Neural cell (in vitro differentiated cells): Measurements from ENCODE around the gene CCDC73. TPM values are rescaled to one million over a fixed set of nuclear protein-coding genes. Genes with fewer than 3 reads are reported as not detected.

ENCODE experiments used
- H2AFZ ChIP-seq: fragments of 200-600, 300-800 bp; sonication (generic), shearing (Covaris generic); 2 replicates; pipeline ENCODE4 v1.6.0; 2014; ENCODE audit warnings: low read depth, mild to moderate bottlenecking, antibody characterized with exemption, low read length, moderate library complexity
- H3F3A ChIP-seq: fragments of 200-600 bp; shearing (Covaris generic); 2 replicates; pipeline ENCODE4 v1.6.1; 2016; ENCODE audit warnings: mild to moderate bottlenecking, moderate library complexity, mixed read lengths, antibody characterized with exemption, low read length; ENCODE audit not compliant: insufficient read depth, poor library complexity, severe bottlenecking
- H3K27ac ChIP-seq: fragments of 200-600, 300-800 bp; sonication (generic), shearing (Covaris generic); 2 replicates; pipeline ENCODE4 v1.5.1; 2014; ENCODE audit warnings: mild to moderate bottlenecking, low read length, moderate library complexity
- H3K27me3 ChIP-seq: fragments of 300-800, 200-600 bp; sonication (generic), shearing (Covaris generic); 2 replicates; pipeline ENCODE4 v1.6.0; 2014; ENCODE audit warnings: mild to moderate bottlenecking, low read depth, low read length, moderate library complexity; ENCODE audit not compliant: insufficient read depth
- H3K36me3 ChIP-seq: fragments of 300-800, 200-600 bp; sonication (generic), shearing (Covaris generic); 2 replicates; pipeline ENCODE4 v1.5.1; 2014; ENCODE audit warnings: mild to moderate bottlenecking, antibody characterized with exemption, low read length, moderate library complexity; ENCODE audit not compliant: insufficient read depth
- H3K4me2 ChIP-seq: fragments of 300-800, 200-600 bp; sonication (generic), shearing (Covaris generic); 2 replicates; pipeline ENCODE4 v1.6.0; 2014; ENCODE audit warnings: mild to moderate bottlenecking, low read length
- H3K4me3 ChIP-seq: fragments of 300-800, 200-600 bp; sonication (generic), shearing (Covaris generic); 2 replicates; pipeline ENCODE4 v1.5.1; 2014; ENCODE audit warnings: mild to moderate bottlenecking, low read length, moderate library complexity
- H3K79me2 ChIP-seq: fragments of 200-600 bp; shearing (Covaris generic); replicated peaks from 2 replicates; pipeline ENCODE4 v1.6.0; 2014; ENCODE audit warnings: mild to moderate bottlenecking, low read length, moderate library complexity; ENCODE audit not compliant: insufficient read depth
- H3K9ac ChIP-seq: fragments of 300-800, 200-600 bp; sonication (generic), shearing (Covaris generic); 2 replicates; pipeline ENCODE4 v1.6.1; 2016; ENCODE audit warnings: mild to moderate bottlenecking, low read length, mixed read lengths
- H3K9me2 ChIP-seq: fragments of 200-600 bp; shearing (Covaris generic); 2 replicates; pipeline ENCODE4 v1.6.1; 2016; ENCODE audit warnings: mild to moderate bottlenecking, low read length, mixed read lengths; ENCODE audit not compliant: insufficient read depth
- H3K9me3 ChIP-seq: fragments of 200-600, 300-800 bp; sonication (generic), shearing (Covaris generic); 2 replicates; pipeline ENCODE4 v1.6.1; 2016; ENCODE audit warnings: mild to moderate bottlenecking, mixed run types, low read length, moderate library complexity, mixed read lengths
- H4K20me1 ChIP-seq: fragments of 200-600 bp; shearing (Covaris generic); 2 replicates; pipeline ENCODE4 v1.6.1; 2016; ENCODE audit warnings: mild to moderate bottlenecking, mixed run types; ENCODE audit not compliant: insufficient read depth
- CTCF ChIP-seq: fragments of 450-650 bp; IDR thresholded peaks from 2 replicates; pipeline ENCODE4 v1.5.1; 2014; ENCODE audit warnings: antibody characterized with exemption, mild to moderate bottlenecking, moderate library complexity; ENCODE audit not compliant: poor library complexity, severe bottlenecking
- EP300 ChIP-seq: fragments of 450-650 bp; conservative IDR thresholded peaks from 2 replicates; pipeline ENCODE4 v1.6.1; 2014; ENCODE audit warnings: antibody characterized with exemption, mild to moderate bottlenecking, moderate library complexity; ENCODE audit not compliant: poor library complexity, severe bottlenecking
- EZH2 ChIP-seq: fragments of 200-600, 300-800 bp; shearing (Covaris generic), sonication (generic); IDR thresholded peaks from 2 replicates; pipeline ENCODE4 v1.6.1; 2014; ENCODE audit warnings: antibody characterized with exemption, low read length, borderline replicate concordance, mild to moderate bottlenecking; ENCODE audit not compliant: insufficient read depth, poor library complexity, severe bottlenecking
- MXI1 ChIP-seq: fragments of 450-650 bp; conservative IDR thresholded peaks from 2 replicates; pipeline ENCODE4 v1.6.1; 2014; ENCODE audit warnings: antibody characterized with exemption, mild to moderate bottlenecking; ENCODE audit not compliant: poor library complexity, severe bottlenecking
- POLR2AphosphoS5 ChIP-seq: IDR thresholded peaks from 2 replicates; pipeline ENCODE4 v1.6.1; 2012
- RAD21 ChIP-seq: fragments of 450-650 bp; conservative IDR thresholded peaks from 2 replicates; pipeline ENCODE4 v1.6.1; 2014; ENCODE audit warnings: antibody characterized with exemption, mild to moderate bottlenecking, moderate library complexity
- REST ChIP-seq: IDR thresholded peaks from 2 replicates; pipeline ENCODE4 v1.6.1; 2012; ENCODE audit warnings: borderline replicate concordance
- SMC3 ChIP-seq: fragments of 450-650 bp; conservative IDR thresholded peaks from 2 replicates; pipeline ENCODE4 v1.6.1; 2014; ENCODE audit warnings: antibody characterized with exemption, mild to moderate bottlenecking, moderate library complexity; ENCODE audit not compliant: poor library complexity
- TAF1 ChIP-seq: IDR thresholded peaks from 2 replicates; pipeline ENCODE4 v1.6.1; 2012; ENCODE audit warnings: low read depth
- polyA plus RNA-seq: library from polyadenylated mRNA; depleted of rRNA; stranded (reverse); fragments of >200 nt; gene quantifications from 2 replicates; pipeline ENCODE4 v1.2.3, GENCODE V29; 2014

The CCDC73 gene
- polyA plus RNA-seq, 1 donor from 2014 or later, result 0.07 TPM

GRCh38 chr11:32829157-32829679 is 34.8 kb upstream of the CCDC73 start:
- no peak overlapping the region for H3K4me2 ChIP-seq
- H3K27ac ChIP-seq, result no peak overlapping the region
- no peak overlapping the region for H2AFZ ChIP-seq
- no peaks in the 10 kb centered on the region for H3K9me3 ChIP-seq
- peak overlapping the region; percentile 65 for H3K4me3 ChIP-seq
- H3F3A ChIP-seq, result no peaks in the 10 kb centered on the region
- peak overlapping the region; percentile 5 for H3K9ac ChIP-seq
- H4K20me1 ChIP-seq, result no peaks in the 10 kb centered on the region
- H3K9me2 ChIP-seq, result no peaks in the 10 kb centered on the region
- H3K27me3 ChIP-seq, result peaks cover 40% of the 10 kb centered on the region
- TF ChIP-seq MXI1 (no peak), RAD21 (no peak), EP300 (no peak), CTCF (no peak), SMC3 (no peak), TAF1 (no peak), POLR2AphosphoS5 (no peak), EZH2 (no peak), REST (no peak)
- no peaks in the 10 kb centered on the region for H3K36me3 ChIP-seq
- H3K79me2 ChIP-seq, result no peaks in the 10 kb centered on the region

GRCh38 chr11:32827276-32827675 is 32.8 kb upstream of the CCDC73 start:
- Histone ChIP-seq H3K27me3 (peaks cover 40% of the 10 kb centered on the region), H3K4me3 (no peak overlapping the region), H4K20me1 (no peaks in the 10 kb centered on the region), H3K9me2 (no peaks in the 10 kb centered on the region), H3K36me3 (no peaks in the 10 kb centered on the region), H3F3A (no peaks in the 10 kb centered on the region), H3K9ac (no peak overlapping the region), H3K4me2 (no peak overlapping the region), H3K79me2 (no peaks in the 10 kb centered on the region), H2AFZ (no peak overlapping the region), H3K27ac (no peak overlapping the region), H3K9me3 (no peaks in the 10 kb centered on the region)
- TF ChIP-seq REST (no peak), EP300 (no peak), EZH2 (no peak), MXI1 (no peak), POLR2AphosphoS5 (no peak), TAF1 (no peak), CTCF (no peak), RAD21 (no peak), SMC3 (no peak)
